Endothelial cell (in vitro differentiated cells): ENCODE data around the gene HNRNPK. TPM values are rescaled to one million over a fixed set of nuclear protein-coding genes. Genes with fewer than 3 reads are reported as not detected.
A peak's percentile ranks its signal among the peaks of the same experiment; 100 is the strongest.

ENCODE experiments used
- DNase-seq: peaks from one replicate; pipeline ENCODE4 v3.0.0; 2021; ENCODE audit warnings: low spot score
- H3K27ac Mint-ChIP-seq: one replicate; pipeline ENCODE4 v1.8.0; 2021; ENCODE audit warnings: mixed read lengths, inconsistent platforms; ENCODE audit not compliant: unreplicated experiment
- H3K27me3 Mint-ChIP-seq: one replicate; pipeline ENCODE4 v1.8.0; 2021; ENCODE audit warnings: mild to moderate bottlenecking, moderate library complexity, mixed read lengths, inconsistent platforms; ENCODE audit not compliant: unreplicated experiment
- H3K36me3 Mint-ChIP-seq: one replicate; pipeline ENCODE4 v1.8.0; 2021; ENCODE audit warnings: mild to moderate bottlenecking, low read depth, mixed read lengths, inconsistent platforms; ENCODE audit not compliant: unreplicated experiment
- H3K4me1 Mint-ChIP-seq: one replicate; pipeline ENCODE4 v1.8.0; 2021; ENCODE audit warnings: mild to moderate bottlenecking, mixed read lengths, inconsistent platforms; ENCODE audit not compliant: unreplicated experiment
- H3K4me3 Mint-ChIP-seq: one replicate; pipeline ENCODE4 v1.8.0; 2021; ENCODE audit warnings: mild to moderate bottlenecking, mixed read lengths, inconsistent platforms; ENCODE audit not compliant: unreplicated experiment
- H3K9me3 Mint-ChIP-seq: one replicate; pipeline ENCODE4 v1.8.0; 2021; ENCODE audit warnings: mixed read lengths, inconsistent platforms; ENCODE audit not compliant: unreplicated experiment
- total RNA-seq: library from RNA; stranded (reverse); fragmentation: NEBNext Ultra II Directional; extraction: Animal tissue kit (Norgen Biotek cat#: 25700); gene quantifications from one replicate; pipeline ENCODE4 v1.2.1, GENCODE V29; 2021; ENCODE audit not compliant: unreplicated experiment
- TF ChIP-seq, protein P1 (sequence below): fragments of 200-600 bp; sonication (generic); IDR thresholded peaks from one replicate; pipeline ENCODE4 v1.5.0; 2021; ENCODE audit warnings: antibody characterized with exemption; ENCODE audit not compliant: unreplicated experiment

The HNRNPK gene
- total RNA-seq, 1 donor from 2014 or later: 614 TPM

- TF ChIP-seq, protein P1, sequence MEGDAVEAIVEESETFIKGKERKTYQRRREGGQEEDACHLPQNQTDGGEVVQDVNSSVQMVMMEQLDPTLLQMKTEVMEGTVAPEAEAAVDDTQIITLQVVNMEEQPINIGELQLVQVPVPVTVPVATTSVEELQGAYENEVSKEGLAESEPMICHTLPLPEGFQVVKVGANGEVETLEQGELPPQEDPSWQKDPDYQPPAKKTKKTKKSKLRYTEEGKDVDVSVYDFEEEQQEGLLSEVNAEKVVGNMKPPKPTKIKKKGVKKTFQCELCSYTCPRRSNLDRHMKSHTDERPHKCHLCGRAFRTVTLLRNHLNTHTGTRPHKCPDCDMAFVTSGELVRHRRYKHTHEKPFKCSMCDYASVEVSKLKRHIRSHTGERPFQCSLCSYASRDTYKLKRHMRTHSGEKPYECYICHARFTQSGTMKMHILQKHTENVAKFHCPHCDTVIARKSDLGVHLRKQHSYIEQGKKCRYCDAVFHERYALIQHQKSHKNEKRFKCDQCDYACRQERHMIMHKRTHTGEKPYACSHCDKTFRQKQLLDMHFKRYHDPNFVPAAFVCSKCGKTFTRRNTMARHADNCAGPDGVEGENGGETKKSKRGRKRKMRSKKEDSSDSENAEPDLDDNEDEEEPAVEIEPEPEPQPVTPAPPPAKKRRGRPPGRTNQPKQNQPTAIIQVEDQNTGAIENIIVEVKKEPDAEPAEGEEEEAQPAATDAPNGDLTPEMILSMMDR: no peak
- no peak for DNase-seq
- H3K9me3 Mint-ChIP-seq: no peaks in the 10 kb centered on the region
- no peak overlapping the region for H3K4me3 Mint-ChIP-seq
- peaks cover 8% of the 10 kb centered on the region for H3K4me1 Mint-ChIP-seq
- no peaks in the 10 kb centered on the region for H3K36me3 Mint-ChIP-seq
- no peaks in the 10 kb centered on the region for H3K27me3 Mint-ChIP-seq
- H3K27ac Mint-ChIP-seq: no peak overlapping the region
Observed at GRCh38 chr9:83986765-83987401, 6.9 kb upstream of the HNRNPK start.

GRCh38 chr9:83986195-83986594 lies 6.2 kb upstream of the HNRNPK start:
- Mint-ChIP-seq H3K4me1 (peaks cover 13% of the 10 kb centered on the region), H3K27ac (no peak overlapping the region), H3K4me3 (no peak overlapping the region), H3K27me3 (peaks cover 6% of the 10 kb centered on the region), H3K36me3 (peaks cover 5% of the 10 kb centered on the region), H3K9me3 (no peaks in the 10 kb centered on the region)
- no peak for DNase-seq
- TF ChIP-seq, protein P1: no peak

DNA sequence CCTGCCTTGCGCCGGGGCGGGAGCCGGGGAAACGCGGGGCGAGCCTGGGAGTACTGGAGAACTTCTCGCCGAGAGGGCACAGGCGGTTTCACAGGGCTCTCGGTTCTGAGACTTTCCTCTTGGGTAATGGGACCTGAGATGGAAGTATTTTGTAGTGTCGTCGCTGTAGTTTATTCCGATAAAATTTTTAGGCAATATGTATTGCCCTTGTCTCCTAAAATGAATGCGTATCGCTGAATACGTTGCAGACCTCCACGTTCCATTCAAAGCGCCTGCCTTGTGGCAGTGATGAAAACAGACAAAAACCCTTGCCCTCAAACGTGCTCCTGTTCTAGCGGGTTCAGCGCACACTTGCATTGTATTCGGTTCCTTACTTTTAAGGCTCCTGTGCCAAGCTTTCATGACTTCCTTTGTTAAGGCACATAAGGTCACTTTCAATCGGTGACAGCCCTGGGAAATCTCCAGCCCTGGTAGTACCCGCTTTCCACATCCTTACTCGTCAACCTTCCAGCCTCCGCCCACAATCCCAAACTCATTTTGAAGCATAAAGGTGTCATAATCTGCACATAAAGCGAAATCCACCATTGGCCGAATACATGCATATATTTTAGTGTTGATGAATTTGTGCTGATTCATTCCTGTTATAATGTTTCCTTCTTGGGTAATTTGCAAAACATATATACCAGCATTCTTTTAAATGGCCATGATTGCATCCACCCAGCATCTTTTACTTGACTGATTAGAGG lies 1.3 kb upstream of the HNRNPK start:
- Mint-ChIP-seq H3K36me3 (peaks cover 20% of the 10 kb centered on the region), H3K27me3 (peaks cover 25% of the 10 kb centered on the region), H3K9me3 (no peaks in the 10 kb centered on the region), H3K4me3 (peak overlapping the region; percentile 97), H3K27ac (peak overlapping the region; percentile 93), H3K4me1 (peaks cover 32% of the 10 kb centered on the region)
- no peak for DNase-seq
- TF ChIP-seq, protein P1: no peak

GRCh38 chr9:83980395-83981125 lies 545 bp upstream of the HNRNPK start, which contains the start of gene RMI1:
Gene RMI1, plus strand, starts transcription at chr9:83980805. Its CDS starts 20,182 bp downstream, at chr9:84000987.
- Mint-ChIP-seq H3K9me3 (no peaks in the 10 kb centered on the region), H3K27me3 (peaks cover 25% of the 10 kb centered on the region), H3K4me3 (peak within 1 kb of the TSS; percentile 97), H3K4me1 (peaks cover 37% of the 10 kb centered on the region), H3K36me3 (peaks cover 27% of the 10 kb centered on the region), H3K27ac (peak within 1 kb of the TSS; percentile 93)
- peak; percentile 100 for DNase-seq
- TF ChIP-seq, protein P1: no peak
